Tibial nerve (tissue), 4 donors: ENCODE results near the gene LDHA. TPM values are rescaled to one million over a fixed set of nuclear protein-coding genes. Genes with fewer than 3 reads are reported as not detected.

Source experiments
- DNase-seq, 2 donors: peaks; one replicate each; pipeline ENCODE4 v3.0.0-alpha.2; 2019; ENCODE audit warnings: low spot score in 2 of 2
- H3K27ac ChIP-seq, 4 donors: fragments of 200-600 bp; sonication (generic) in 3 of 4; one replicate each; pipeline ENCODE4 v1.5.1; 2017 to 2019; ENCODE audit warnings: mild to moderate bottlenecking in 1 of 4
- H3K27me3 ChIP-seq, 2 donors: fragments of 200-600 bp; sonication (generic) in 1 of 2; one replicate each; pipeline versions ENCODE4 v1.5.1 to v1.6.0; 2017 to 2019
- H3K36me3 ChIP-seq, 3 donors: fragments of 200-600 bp; sonication (generic); one replicate each; pipeline ENCODE4 v1.5.1; 2018 to 2019
- H3K4me1 ChIP-seq, 4 donors: fragments of 200-600 bp; sonication (generic) in 3 of 4; one replicate each; pipeline ENCODE4 v1.5.1; 2017 to 2019
- H3K4me3 ChIP-seq, 4 donors: fragments of 200-600 bp; sonication (generic) in 3 of 4; one replicate each; pipeline ENCODE4 v1.5.1; 2017 to 2019; ENCODE audit warnings: mild to moderate bottlenecking in 1 of 4, moderate library complexity in 1 of 4
- H3K9me3 ChIP-seq, 4 donors: fragments of 200-600 bp; sonication (generic) in 3 of 4; one replicate each; pipeline ENCODE4 v1.5.1; 2017 to 2019
- EP300 ChIP-seq, 2 donors: sonication (generic); formaldehyde crosslinking; IDR thresholded peaks; one replicate each; pipeline ENCODE4 v1.6.1; 2017; ENCODE audit warnings: antibody characterized with exemption in 2 of 2, mild to moderate bottlenecking in 1 of 2
- POLR2A ChIP-seq, 2 donors: fragments of 450-650 bp; IDR thresholded peaks; one replicate each; pipeline ENCODE4 v1.6.1; 2017; ENCODE audit warnings: antibody characterized with exemption in 2 of 2, mild to moderate bottlenecking in 2 of 2, moderate library complexity in 2 of 2
- WGBS, 2 donors: methylation state at CpG; one replicate each; pipeline ENCODE4 v1.1.5; 2018; 5-methylcytosine and 5-hydroxymethylcytosine counted together
- total RNA-seq, 4 donors: library from RNA; depleted of rRNA; stranded (reverse); fragments of >200 nt; gene quantifications; one replicate each; pipeline ENCODE4 v1.1.0, GENCODE V29; 2016
- TF ChIP-seq, protein P1 (sequence below), 5 experiments: fragments of 200-600 bp in 3 of 5; fragments of 450-650 bp in 2 of 5; sonication (generic) in 3 of 5; IDR thresholded peaks; one replicate each; pipeline ENCODE4 v1.5.1; 2016 to 2019; ENCODE audit warnings: antibody characterized with exemption in 5 of 5, mild to moderate bottlenecking in 3 of 5, moderate library complexity in 2 of 5

Gene LDHA
- total RNA-seq, 4 donors from 2014 or later, result 224 to 512 (median 347) TPM

DNA sequence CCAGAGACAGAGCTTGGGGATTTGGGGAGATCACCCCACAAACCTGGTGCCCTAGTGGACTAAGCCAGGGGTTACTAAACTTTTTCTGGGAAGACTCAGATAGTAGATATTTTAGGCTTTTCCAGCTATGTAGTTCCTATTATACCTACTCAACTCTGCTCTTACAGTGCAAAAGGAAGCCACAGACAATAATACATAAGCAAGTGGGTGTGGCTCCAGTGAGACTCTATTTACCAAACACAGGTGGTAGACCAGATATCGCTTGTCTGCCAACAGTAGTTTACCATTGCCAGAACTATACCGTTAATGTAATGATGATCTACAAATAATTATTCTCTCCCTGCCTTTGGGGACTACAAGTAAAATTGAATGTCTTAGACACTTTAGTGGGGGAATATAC lies 24.7 kb downstream of the LDHA start:
- Histone ChIP-seq H3K4me3 (no peak overlapping the region), H3K27ac (no peak overlapping the region), H3K4me1 (no peaks in the 10 kb centered on the region), H3K9me3 (no peaks in the 10 kb centered on the region), H3K27me3 (no peaks in the 10 kb centered on the region), H3K36me3 (no peaks in the 10 kb centered on the region)
- DNase-seq, result no peak
- TF ChIP-seq, protein P1, sequence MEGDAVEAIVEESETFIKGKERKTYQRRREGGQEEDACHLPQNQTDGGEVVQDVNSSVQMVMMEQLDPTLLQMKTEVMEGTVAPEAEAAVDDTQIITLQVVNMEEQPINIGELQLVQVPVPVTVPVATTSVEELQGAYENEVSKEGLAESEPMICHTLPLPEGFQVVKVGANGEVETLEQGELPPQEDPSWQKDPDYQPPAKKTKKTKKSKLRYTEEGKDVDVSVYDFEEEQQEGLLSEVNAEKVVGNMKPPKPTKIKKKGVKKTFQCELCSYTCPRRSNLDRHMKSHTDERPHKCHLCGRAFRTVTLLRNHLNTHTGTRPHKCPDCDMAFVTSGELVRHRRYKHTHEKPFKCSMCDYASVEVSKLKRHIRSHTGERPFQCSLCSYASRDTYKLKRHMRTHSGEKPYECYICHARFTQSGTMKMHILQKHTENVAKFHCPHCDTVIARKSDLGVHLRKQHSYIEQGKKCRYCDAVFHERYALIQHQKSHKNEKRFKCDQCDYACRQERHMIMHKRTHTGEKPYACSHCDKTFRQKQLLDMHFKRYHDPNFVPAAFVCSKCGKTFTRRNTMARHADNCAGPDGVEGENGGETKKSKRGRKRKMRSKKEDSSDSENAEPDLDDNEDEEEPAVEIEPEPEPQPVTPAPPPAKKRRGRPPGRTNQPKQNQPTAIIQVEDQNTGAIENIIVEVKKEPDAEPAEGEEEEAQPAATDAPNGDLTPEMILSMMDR (IDR thresholded peaks at IDR 0.05), result no peak
- WGBS, 2 donors, result 91 to 94% methylated on average over 2 of the region's 2 CpGs

DNA sequence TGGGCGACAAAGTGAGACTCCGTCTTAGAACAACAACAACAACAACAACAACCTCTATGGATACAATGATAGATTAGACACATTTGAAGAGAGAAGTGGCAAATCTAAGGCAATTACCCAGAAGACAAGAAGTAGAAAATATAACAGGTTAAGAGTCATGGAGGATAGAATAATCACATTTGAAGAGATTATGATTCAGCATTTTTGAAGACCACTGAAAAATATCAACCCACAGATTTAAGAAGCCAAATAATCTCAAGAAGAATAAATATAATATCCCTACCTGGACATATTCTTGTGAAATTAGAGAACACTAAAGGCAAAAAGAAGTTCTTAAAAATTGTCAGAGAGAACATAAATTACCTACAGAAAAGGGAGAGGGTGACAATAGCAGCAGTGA lies 25.7 kb downstream of the LDHA start:
- Histone ChIP-seq H3K27ac (no peak overlapping the region), H3K27me3 (no peaks in the 10 kb centered on the region), H3K36me3 (no peaks in the 10 kb centered on the region), H3K9me3 (no peaks in the 10 kb centered on the region), H3K4me3 (no peak overlapping the region), H3K4me1 (no peaks in the 10 kb centered on the region)
- no peak for TF ChIP-seq EP300 (IDR thresholded peaks at IDR 0.05)
- TF ChIP-seq POLR2A (IDR thresholded peaks at IDR 0.05), result no peak
- DNase-seq, result no peak
- WGBS, 2 donors, result 89 to 92% methylated on average over 2 of the region's 2 CpGs

DNA sequence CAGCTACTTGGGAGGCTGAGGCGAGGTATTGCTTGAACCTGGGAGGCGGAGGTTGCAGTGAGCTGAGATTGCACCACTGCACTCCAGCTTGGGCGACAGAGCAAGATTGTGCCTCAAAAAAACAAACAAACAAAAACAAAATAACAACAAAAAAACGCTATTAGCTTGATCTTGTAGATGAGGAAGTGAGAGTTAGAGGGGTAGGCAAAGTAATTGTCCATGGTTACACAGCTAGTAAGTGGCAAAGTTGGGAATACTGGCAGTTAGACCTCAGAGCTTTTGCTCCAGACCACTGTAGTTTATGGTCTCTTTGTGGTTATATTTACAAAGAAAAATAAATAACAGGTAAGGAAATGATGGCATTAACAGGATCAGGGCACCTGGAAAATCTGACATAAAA lies 32.9 kb downstream of the LDHA start:
- Histone ChIP-seq H3K27me3 (no peaks in the 10 kb centered on the region), H3K9me3 (no peaks in the 10 kb centered on the region), H3K36me3 (no peaks in the 10 kb centered on the region), H3K27ac (no peak overlapping the region), H3K4me1 (no peaks in the 10 kb centered on the region), H3K4me3 (no peak overlapping the region)
- TF ChIP-seq, protein P1 (IDR thresholded peaks at IDR 0.05), result no peak
- no peak for TF ChIP-seq POLR2A (IDR thresholded peaks at IDR 0.05)
- no peak for TF ChIP-seq EP300 (IDR thresholded peaks at IDR 0.05)
- WGBS, 2 donors, result 75 to 80% methylated on average over 4 of the region's 4 CpGs
- no peak for DNase-seq

DNA sequence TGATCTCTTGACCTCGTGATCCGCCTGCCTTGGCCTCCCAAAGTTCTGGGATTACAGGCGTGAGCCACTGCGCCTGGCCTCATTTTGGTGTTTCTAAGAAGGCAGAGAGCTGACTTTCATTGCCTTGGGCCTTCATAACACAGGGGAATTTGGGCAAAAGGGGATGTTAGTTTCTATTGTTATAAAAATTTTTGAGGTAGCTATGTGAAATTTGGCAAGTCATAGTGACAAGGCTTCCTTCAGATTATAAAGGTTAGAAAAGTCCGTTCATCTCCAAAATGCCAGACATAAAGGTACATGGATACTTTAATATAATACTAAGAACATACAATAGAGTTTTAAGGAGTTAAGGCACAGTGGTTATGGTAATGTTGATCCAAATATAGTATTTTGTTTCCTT lies 35.0 kb downstream of the LDHA start:
- WGBS, 2 donors, result 79 to 87% methylated on average over 5 of the region's 5 CpGs
- TF ChIP-seq EP300 (IDR thresholded peaks at IDR 0.05), result no peak
- TF ChIP-seq, protein P1 (IDR thresholded peaks at IDR 0.05), result no peak
- no peak for TF ChIP-seq POLR2A (IDR thresholded peaks at IDR 0.05)
- no peak for DNase-seq
- Histone ChIP-seq H3K9me3 (no peaks in the 10 kb centered on the region), H3K27ac (no peak overlapping the region), H3K36me3 (no peaks in the 10 kb centered on the region), H3K4me3 (no peak overlapping the region), H3K4me1 (no peaks in the 10 kb centered on the region), H3K27me3 (no peaks in the 10 kb centered on the region)

DNA sequence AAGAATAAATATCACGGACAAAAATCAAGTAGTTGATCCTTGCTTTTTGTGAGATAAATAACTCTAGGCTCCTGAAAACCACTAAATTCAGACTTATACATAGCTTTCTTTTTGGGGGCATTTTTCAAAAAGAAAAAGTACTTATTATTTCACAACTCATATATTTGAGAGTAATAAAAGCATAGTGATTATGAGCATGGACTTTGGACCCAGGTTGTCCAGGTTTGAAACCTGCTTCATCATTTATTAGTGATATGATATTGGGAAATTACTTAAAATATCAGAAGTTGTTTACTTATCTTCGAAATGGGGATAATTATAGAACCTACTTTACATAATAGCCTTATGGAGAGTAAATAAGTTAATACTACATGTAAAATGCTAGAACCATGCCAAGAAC lies 44.3 kb downstream of the LDHA start:
- no peak for DNase-seq
- 82 to 85% methylated on average over 2 of the region's 2 CpGs for WGBS, 2 donors
- TF ChIP-seq EP300 (IDR thresholded peaks at IDR 0.05) (no peak), POLR2A (IDR thresholded peaks at IDR 0.05) (no peak)
- TF ChIP-seq, protein P1 (IDR thresholded peaks at IDR 0.05), result no peak
- Histone ChIP-seq H3K27ac (no peak overlapping the region), H3K4me3 (no peak overlapping the region), H3K36me3 (no peaks in the 10 kb centered on the region), H3K4me1 (no peaks in the 10 kb centered on the region), H3K27me3 (no peaks in the 10 kb centered on the region), H3K9me3 (no peaks in the 10 kb centered on the region)

DNA sequence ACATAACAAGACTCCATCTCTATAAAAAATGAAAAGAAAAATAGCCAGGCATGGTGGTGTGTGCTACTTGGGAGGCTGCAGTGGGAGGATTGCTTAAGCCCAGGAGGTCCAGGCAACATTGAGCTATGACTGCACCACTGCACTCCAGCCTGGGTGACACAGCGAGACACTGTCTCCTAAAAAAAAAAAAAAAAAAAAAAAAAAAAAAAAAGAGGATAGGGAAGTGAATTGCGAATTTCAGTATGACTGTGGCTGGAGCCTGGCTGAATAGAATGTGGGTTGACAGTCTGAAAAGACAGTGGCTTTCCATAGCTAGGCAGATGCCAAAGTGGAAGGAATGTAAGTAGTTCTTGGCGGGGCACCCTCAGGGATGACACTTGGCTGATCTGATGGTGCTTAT lies 54.9 kb downstream of the LDHA start:
- TF ChIP-seq EP300 (IDR thresholded peaks at IDR 0.05) (no peak), POLR2A (IDR thresholded peaks at IDR 0.05) (no peak)
- TF ChIP-seq, protein P1 (IDR thresholded peaks at IDR 0.05), result no peak
- no peaks in the 10 kb centered on the region for H3K27me3 ChIP-seq
- H3K4me3 ChIP-seq, result no peak overlapping the region
- H3K4me1 ChIP-seq, result no peaks in the 10 kb centered on the region
- 83% methylated on average over 3 of the region's 3 CpGs for WGBS, 2 donors
- H3K27ac ChIP-seq, result no peak overlapping the region
- H3K9me3 ChIP-seq, result no peaks in the 10 kb centered on the region
- H3K36me3 ChIP-seq, result no peaks in the 10 kb centered on the region
- no peak for DNase-seq
